ELF-1 (cell line): ENCODE measurements around the gene CPLANE2.
"Not testable (repeated sequence)": the region's sequence is repeated elsewhere in the genome, so short reads cannot be mapped to it uniquely, and the experiment has no call there.

ENCODE experiments used
- DNase-seq: peaks from one replicate; pipeline ENCODE4 v3.0.0-alpha.2; 2016; ENCODE audit warnings: low read depth, low spot score

Gene CPLANE2

GRCh38 chr1:16249596-16250241, 12.7 kb upstream of the CPLANE2 start:
- no peak for DNase-seq

- no peak for DNase-seq
Measured at GRCh38 chr1:16248603-16249516, 11.9 kb upstream of the CPLANE2 start.

DNA sequence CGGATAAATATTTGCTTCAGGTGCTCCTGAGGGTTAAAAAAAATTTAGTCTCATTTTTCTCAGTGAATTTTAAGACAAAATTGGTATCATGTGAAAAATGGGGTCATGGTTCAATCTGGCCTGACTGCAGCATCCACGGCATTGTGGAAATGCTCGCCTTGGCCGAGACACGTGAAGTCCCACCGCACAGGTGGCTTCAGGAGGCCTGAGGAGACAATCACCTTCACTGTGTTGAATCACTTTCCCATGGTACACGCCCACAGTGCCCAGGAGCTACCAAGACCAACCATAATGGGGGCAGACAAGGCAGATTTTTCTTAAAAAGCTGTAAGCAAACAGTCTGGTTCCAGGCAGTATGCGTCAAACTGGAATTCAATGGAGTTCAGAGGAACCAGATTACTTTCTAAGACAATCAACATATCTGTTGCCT, 11.0 kb upstream of the CPLANE2 start:
- DNase-seq = no peak

DNA sequence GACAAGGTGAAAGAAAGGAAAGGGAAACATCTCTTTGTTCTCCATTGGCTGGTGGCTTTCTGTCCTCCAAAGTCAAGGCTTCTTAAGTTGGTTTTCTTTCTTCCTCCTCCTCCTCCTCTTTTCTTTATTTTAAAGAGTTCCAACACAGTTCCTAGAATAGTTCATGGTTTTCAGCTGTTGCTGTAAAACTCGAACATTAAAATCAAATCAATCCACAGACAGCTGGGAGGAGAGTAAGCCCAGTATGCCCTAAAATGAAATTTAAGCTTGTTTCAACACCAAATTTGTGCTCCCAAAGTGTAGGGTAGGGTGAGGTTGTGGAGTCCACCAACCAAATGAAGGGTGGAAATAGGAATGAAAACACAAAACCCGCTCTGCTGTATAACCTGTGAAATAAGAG, 10.5 kb upstream of the CPLANE2 start:
- DNase-seq = no peak

DNA sequence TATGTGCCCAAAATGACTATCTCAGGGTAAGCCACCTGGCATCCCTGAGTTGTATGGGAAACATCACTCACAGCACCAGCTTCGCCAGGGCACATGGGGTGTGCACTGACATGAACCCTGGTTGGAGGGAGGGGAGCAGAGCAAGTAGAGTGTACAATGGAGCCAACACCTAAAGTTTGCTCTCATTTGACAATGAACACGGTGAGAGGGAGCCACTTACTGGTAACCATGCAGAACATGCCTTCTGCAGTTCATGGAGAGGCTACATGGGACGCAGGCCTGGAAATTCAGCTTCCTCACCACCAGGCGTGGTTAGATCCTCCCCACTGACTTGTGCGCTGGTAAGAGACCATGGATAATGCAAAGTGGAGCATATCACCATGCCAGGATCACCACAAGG, 10.0 kb upstream of the CPLANE2 start:
- DNase-seq = no peak

GRCh38 chr1:16246239-16246638, 9.3 kb upstream of the CPLANE2 start:
- DNase-seq = not testable (repeated sequence)

GRCh38 chr1:16245476-16246196, 8.7 kb upstream of the CPLANE2 start:
- DNase-seq = no peak

GRCh38 chr1:16244650-16245285, 7.8 kb upstream of the CPLANE2 start:
- no peak for DNase-seq

GRCh38 chr1:16243936-16244649, 7.1 kb upstream of the CPLANE2 start:
- peak; percentile 87 for DNase-seq

- DNase-seq = no peak
Measured at GRCh38 chr1:16243215-16243610, 6.2 kb upstream of the CPLANE2 start.

DNA sequence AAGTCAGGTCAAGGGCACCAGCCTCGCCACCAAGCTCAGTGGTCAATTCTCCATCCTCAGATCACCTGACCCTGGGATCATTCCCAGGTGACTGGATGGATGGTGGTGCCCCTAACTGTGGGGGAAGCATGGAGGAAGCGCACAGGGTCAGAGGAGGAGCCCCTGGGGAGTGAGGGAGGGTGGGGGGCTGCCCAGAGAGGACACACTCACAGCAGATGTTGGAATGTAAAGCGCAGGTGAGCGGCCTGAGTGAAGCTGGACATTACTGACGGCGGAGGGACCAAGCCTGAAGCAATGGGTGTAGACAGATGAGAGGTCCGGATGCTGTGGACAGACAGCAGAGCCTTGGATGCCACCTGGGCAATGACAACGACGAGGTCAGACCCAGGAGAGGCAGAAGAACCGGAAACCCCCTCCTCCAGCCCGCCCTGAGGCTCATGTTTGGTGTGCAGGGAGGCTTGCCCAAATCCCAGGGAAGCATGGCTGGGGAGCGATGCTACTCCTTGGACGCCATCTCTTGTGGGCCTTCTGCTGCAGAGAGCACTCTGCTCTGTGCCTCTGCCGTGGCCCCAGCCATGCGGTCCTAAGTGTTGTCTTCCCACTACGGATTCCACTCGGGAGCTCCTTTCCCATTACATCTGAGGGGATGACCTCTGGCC, 5.7 kb upstream of the CPLANE2 start:
- no peak for DNase-seq

- no peak for DNase-seq
Measured at GRCh38 chr1:16241221-16241708, 4.3 kb upstream of the CPLANE2 start.

DNA sequence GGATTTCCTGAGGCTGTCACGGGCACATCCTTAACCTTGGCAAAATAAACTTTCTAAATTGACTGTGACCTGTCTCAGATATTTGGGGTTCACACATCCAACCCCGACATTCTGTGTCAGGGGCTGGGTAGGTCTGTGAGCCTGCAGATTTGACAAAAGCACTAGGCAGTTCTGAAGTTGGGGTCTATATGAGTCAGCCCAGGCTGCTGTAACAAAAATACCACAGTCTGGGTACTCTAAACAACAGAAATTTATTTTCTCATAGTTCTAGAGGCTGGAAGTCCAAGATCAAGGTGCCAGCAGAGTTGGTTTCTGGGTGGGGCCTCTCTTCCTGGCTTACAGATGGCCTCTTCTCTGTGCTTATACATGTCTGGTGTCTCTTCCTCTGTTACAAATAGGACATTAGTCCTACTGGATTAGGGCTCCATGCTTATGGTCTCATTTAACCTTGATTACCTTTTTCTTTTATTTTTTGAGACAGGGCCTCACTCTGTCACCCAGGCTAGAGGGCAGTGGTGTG, 3.0 kb upstream of the CPLANE2 start:
- DNase-seq = no peak

GRCh38 chr1:16237343-16237830, 404 bp upstream of the CPLANE2 start:
- DNase-seq = no peak

- DNase-seq = peak; percentile 30
Measured at GRCh38 chr1:16235944-16236510, 956 bp downstream of the CPLANE2 start.

DNA sequence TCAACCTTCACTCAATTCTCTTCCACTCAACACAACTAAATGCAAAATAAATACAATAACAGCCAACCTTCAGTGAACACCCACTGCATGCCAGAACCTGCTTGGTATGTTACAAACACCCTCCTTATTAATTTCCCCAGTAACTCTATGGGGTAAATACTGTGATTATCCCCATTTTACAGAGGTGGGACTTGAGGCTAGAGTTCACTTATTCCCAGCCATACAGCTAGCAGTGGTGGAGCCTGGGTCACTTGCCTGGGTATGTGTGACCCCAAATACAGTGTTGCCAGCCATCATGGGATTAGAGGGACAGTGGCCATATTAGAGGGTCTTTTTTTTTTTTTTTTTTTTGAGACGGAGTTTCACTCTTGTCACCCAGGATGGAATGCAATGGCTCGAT, 1.6 kb downstream of the CPLANE2 start:
- no peak for DNase-seq

GRCh38 chr1:16233431-16233830, 3.6 kb downstream of the CPLANE2 start:
- no peak for DNase-seq

GRCh38 chr1:16232316-16232710, 4.7 kb downstream of the CPLANE2 start:
- no peak for DNase-seq
